AG09309 (cell line): ENCODE measurements around the gene DMGDH.
A peak's percentile ranks its signal among the peaks of the same experiment; 100 is the strongest.

Experiments
- DNase-seq: peaks from one replicate; pipeline ENCODE4 v3.0.0-alpha.2; 2010; ENCODE audit warnings: low read depth
- H3K4me3 ChIP-seq: 2 replicates; pipeline ENCODE4 v1.5.1; 2011; ENCODE audit warnings: mild to moderate bottlenecking, low read depth, low read length, moderate library complexity; ENCODE audit not compliant: control insufficient read depth
- TF ChIP-seq, protein P1 (sequence below): IDR thresholded peaks from 2 replicates; pipeline ENCODE4 v1.5.1; 2011; ENCODE audit warnings: mild to moderate bottlenecking, low read depth, low read length, inconsistent platforms; ENCODE audit not compliant: insufficient read depth, control insufficient read depth; ENCODE audit errors: missing control alignments

Gene DMGDH

DNA sequence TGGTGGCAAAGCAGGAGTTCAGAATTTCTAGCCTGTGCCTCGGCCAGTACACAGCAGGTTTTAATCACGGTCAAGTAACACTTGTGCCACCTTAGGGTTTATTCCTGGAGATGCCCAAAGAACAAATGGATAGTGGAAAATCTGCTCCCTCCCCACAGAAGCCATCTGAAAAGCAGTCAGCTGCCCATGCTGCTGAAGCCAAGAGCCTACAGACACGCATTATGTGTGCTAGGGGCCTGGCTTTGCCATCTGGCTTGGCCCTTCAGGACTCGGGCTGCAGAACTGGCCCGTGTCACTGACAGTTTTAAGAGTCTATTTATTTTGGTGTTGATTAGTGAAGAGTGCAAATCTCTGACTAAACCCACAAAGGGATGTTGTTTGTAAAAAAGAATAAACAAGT, 95.5 kb downstream of the DMGDH start:
- DNase-seq: no peak
- TF ChIP-seq, protein P1, sequence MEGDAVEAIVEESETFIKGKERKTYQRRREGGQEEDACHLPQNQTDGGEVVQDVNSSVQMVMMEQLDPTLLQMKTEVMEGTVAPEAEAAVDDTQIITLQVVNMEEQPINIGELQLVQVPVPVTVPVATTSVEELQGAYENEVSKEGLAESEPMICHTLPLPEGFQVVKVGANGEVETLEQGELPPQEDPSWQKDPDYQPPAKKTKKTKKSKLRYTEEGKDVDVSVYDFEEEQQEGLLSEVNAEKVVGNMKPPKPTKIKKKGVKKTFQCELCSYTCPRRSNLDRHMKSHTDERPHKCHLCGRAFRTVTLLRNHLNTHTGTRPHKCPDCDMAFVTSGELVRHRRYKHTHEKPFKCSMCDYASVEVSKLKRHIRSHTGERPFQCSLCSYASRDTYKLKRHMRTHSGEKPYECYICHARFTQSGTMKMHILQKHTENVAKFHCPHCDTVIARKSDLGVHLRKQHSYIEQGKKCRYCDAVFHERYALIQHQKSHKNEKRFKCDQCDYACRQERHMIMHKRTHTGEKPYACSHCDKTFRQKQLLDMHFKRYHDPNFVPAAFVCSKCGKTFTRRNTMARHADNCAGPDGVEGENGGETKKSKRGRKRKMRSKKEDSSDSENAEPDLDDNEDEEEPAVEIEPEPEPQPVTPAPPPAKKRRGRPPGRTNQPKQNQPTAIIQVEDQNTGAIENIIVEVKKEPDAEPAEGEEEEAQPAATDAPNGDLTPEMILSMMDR: no peak
- H3K4me3 ChIP-seq: no peak overlapping the region

DNA sequence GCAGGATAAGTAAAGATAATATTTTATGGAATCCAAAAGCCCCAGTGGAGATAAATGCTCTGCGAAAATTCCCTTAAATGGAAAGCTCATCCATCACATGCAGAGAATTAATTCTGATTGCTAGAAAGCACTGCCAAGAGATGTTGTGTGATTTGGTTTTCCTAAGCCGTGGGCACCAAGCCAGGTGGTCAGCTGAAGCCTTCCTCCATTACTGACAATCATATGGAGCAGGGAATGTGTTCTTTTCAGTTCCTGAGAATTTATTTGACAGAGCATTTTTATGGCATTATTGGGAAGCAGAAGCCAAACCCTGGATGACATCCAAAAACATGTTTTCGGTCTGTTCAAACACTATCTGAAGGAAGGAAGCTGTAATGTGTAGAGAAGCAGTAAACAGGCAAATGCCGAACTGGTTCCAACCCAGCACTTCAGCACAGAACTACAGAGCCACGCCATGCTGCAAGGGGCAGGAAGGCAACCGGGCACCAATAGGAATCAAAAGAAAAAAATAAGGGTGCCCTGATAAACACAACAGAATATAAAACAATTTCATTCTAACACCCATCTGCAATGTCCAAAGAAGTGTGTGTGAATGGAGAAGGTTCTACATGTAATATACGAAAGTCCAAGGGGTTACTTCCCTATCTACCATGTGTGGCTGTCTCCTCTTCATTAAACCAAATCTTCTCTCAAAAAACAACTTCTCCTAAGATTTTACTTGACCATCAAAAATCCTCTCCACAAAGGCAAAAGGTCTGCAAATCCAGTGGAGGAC, 96.6 kb downstream of the DMGDH start:
- no peak for DNase-seq
- TF ChIP-seq, protein P1: no peak
- no peak overlapping the region for H3K4me3 ChIP-seq

DNA sequence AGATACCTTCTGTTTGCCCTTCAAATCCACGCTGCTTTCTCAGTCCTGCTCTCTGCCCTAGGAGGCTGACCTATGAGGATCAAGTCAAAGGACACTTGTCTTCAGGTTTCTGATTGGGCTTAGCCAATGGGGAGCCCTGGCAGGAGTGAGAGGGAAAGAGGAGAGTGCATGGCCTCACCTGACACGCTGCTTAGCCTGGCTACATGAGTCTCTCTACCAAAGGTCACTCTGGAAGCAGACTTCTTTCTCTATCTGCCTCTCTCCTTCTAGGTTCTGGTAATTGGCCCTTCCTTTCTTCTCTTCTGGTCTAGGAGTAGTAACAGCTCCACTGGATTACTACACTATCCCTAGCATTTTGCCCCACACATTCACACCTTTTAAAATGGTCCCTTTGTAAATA, 97.5 kb downstream of the DMGDH start:
- H3K4me3 ChIP-seq: no peak overlapping the region
- DNase-seq: no peak
- TF ChIP-seq, protein P1: no peak

DNA sequence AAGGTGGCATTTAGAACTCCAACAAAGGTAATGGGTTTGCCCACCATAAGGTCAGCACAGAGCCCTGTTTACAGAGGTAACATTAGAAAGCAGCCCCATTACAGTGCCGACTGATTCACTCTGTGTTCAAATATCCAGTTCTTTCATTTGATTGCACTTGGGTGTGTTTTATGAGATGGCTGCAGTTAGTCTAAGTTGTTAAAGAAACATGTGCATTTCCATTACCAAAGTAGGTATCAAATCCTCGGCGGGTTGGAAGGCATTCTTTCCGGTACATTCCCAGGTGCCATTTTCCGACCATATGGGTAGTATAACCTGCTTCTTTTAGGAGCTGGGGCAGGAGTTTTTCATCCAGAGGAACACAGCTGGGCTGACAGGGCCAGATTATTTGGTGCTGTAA, 100.7 kb downstream of the DMGDH start:
- no peak for DNase-seq
- no peak overlapping the region for H3K4me3 ChIP-seq
- TF ChIP-seq, protein P1: no peak

DNA sequence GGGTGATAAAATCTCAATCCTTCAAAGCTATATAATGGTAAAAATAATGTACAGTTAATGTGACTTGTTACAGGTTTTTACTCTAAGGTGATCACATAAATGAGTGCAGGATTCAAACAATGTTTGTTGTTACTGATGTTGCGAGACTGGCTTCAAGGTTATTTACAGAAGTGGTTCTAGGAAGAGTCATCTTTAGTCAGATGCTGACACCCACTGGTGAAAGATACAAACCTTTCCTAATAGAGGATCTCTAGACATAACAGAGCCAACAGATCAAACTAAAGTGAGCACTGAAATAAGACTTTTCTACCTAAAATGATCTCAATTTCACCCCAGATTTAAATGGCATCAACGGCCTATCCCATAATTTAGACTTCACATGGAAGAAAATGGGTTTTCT, 104.6 kb downstream of the DMGDH start:
- TF ChIP-seq, protein P1: peak; percentile 50
- DNase-seq: no peak

DNA sequence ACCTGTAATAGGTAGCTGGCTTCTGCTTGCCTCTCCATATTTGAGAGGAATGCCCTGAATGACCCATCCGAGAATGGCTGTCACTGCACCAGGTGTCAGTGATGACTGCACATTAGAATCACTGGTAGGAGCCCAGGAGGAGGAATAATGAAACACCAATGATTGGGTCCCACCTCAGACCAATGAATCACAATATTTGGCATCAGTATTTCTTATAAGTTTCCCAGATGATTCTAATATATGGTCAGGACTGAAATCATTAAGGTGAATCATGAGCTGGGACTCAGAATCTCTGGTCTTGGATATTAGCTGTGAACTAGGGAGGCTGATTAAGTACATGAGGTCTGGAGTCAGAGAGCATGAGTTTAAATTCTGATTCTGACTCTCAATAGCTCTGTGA, 107.7 kb downstream of the DMGDH start:
- no peak for DNase-seq
- no peak overlapping the region for H3K4me3 ChIP-seq
- TF ChIP-seq, protein P1: no peak

More for the DNA sequence above, 104.6 kb downstream of the DMGDH start:
- H3K4me3 ChIP-seq: no peak overlapping the region

DNA sequence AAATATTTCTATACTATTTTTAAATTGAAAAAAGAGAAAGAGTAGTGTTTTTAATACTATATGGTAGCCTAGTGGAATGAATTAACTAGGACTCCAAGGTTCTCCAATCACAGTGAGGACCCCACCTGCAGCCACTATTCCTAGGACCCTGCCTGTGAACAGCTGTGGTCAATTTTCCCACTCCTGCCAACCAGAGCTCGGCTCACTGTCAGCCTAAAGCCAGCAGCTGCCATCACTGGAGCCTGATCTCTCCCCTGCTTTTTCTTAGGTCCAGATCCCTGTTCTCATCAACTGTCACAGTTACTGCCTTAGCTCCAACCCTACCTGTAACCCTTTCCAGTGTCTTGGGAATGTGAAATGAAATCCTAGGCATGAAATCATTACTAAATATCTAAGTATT, 109.7 kb downstream of the DMGDH start:
- DNase-seq: no peak
- TF ChIP-seq, protein P1: no peak
- H3K4me3 ChIP-seq: no peak overlapping the region
